ENCODE measurements around the gene LYRM9. TPM values are rescaled to one million over a fixed set of nuclear protein-coding genes. Genes with fewer than 3 reads are reported as not detected.

LYRM9 gene
- total RNA-seq, 1 experiment from 2014 or later: 2.8 TPM

GRCh38 chr17:27904114-27904513 lies 10.9 kb upstream of the LYRM9 start:
- intact Hi-C loops (cut with micrococcal nuclease; ENCODE audit: unreplicated experiment): no loop called here
- BruUV-seq (replicated peaks): no TSS peak
- CTCF ChIA-PET: no interaction called here
- TF ChIP-seq EZH2 (IDR thresholded peaks at IDR 0.05; ENCODE audit: borderline replicate concordance, low read depth, low read length, poor library complexity, severe bottlenecking) (no peak), CTCF (conservative IDR thresholded peaks at IDR 0.05; ENCODE audit: low read depth, low read length) (no peak)
- Histone ChIP-seq H3K27me3 (replicated peaks; ENCODE audit: insufficient read depth, low read depth, low read length, poor library complexity) (no peaks in the 10 kb centered on the region), H3K36me3 (ENCODE audit: insufficient read depth, low read length, poor library complexity, severe bottlenecking) (no peaks in the 10 kb centered on the region), H3K4me1 (ENCODE audit: insufficient read depth, low read length, poor library complexity, severe bottlenecking) (no peaks in the 10 kb centered on the region), H3K9me3 (ENCODE audit: low read depth, low read length, poor library complexity, severe bottlenecking) (no peaks in the 10 kb centered on the region), H3K4me3 (ENCODE audit: low read depth, low read length, poor library complexity, severe bottlenecking) (no peak overlapping the region), H3K27ac (ENCODE audit: low read depth, low read length, poor library complexity, severe bottlenecking) (no peak overlapping the region)
- no peak for DNase-seq (ENCODE audit: low spot score)
- POLR2A ChIA-PET (ENCODE audit: low non-redundant PET): no interaction called here

DNA sequence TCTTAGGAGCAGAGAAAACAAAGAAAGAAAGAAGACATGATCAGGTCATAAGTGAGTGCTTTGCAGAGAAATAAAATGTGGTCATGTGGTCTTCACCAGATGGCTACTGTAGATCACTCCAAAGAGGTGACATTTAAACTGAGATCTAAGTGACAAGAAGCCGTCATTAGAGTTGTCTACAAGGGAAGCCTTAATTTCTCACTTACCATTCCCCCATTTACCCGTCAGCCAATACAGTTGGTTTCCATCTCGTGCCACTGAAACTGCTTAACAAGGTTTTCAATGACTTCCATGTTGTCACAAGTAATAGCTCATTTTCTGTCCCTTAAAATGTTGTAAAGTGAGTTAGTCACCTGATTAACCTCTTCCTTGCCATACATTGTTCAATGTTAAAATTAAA lies 6.4 kb upstream of the LYRM9 start:
- Histone ChIP-seq H3K4me3 (ENCODE audit: low read depth, low read length, poor library complexity, severe bottlenecking) (no peak overlapping the region), H3K9me3 (ENCODE audit: low read depth, low read length, poor library complexity, severe bottlenecking) (no peaks in the 10 kb centered on the region), H3K27ac (ENCODE audit: low read depth, low read length, poor library complexity, severe bottlenecking) (no peak overlapping the region), H3K36me3 (ENCODE audit: insufficient read depth, low read length, poor library complexity, severe bottlenecking) (no peaks in the 10 kb centered on the region), H3K4me1 (ENCODE audit: insufficient read depth, low read length, poor library complexity, severe bottlenecking) (no peaks in the 10 kb centered on the region), H3K27me3 (replicated peaks; ENCODE audit: insufficient read depth, low read depth, low read length, poor library complexity) (no peaks in the 10 kb centered on the region)
- ChIA-PET CTCF (no interaction called here), POLR2A (ENCODE audit: low non-redundant PET) (no interaction called here)
- no TSS peak for BruUV-seq (replicated peaks)
- TF ChIP-seq EZH2 (IDR thresholded peaks at IDR 0.05; ENCODE audit: borderline replicate concordance, low read depth, low read length, poor library complexity, severe bottlenecking) (no peak), CTCF (conservative IDR thresholded peaks at IDR 0.05; ENCODE audit: low read depth, low read length) (no peak)
- no peak for DNase-seq (ENCODE audit: low spot score)
- intact Hi-C loops (cut with micrococcal nuclease; ENCODE audit: unreplicated experiment): loop anchor here (10.0 kb wide), 1 partner anchor 145 kb away; the partner anchor contains the start of gene NLK

DNA sequence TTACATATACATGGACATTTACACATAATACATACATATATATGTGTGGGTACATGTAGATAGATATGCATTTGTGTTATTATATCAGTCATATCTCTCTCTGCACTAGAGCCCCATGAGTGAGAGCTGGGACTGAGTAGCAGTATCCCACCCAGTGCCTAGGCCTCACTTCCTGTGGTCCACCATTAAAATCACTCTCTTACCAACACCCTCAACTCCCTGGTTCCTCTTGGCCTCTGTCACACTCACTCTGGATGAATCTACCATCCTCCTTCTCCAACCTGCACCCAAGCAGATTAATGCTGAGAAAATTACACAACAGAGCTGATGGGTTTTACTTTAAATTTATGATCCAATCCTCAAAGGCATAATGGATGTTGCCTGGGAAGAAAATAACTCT lies 4.9 kb upstream of the LYRM9 start:
- no TSS peak for BruUV-seq (replicated peaks)
- intact Hi-C loops (cut with micrococcal nuclease; ENCODE audit: unreplicated experiment): loop anchor here (10.0 kb wide), 1 partner anchor 147 kb away; the partner anchor contains the start of gene NLK

More for the DNA sequence above, 4.9 kb upstream of the LYRM9 start:
- POLR2A ChIA-PET (ENCODE audit: low non-redundant PET): interaction anchor here (1.2 kb wide), 1 partner anchor 20 kb away, joined by 5 read pairs; no protein-coding TSS in a partner anchor
- no peaks in the 10 kb centered on the region for H3K27me3 ChIP-seq (replicated peaks; ENCODE audit: insufficient read depth, low read depth, low read length, poor library complexity)
- CTCF ChIA-PET: no interaction called here
- TF ChIP-seq EZH2 (IDR thresholded peaks at IDR 0.05; ENCODE audit: borderline replicate concordance, low read depth, low read length, poor library complexity, severe bottlenecking) (no peak), CTCF (conservative IDR thresholded peaks at IDR 0.05; ENCODE audit: low read depth, low read length) (no peak)
- no peaks in the 10 kb centered on the region for H3K9me3 ChIP-seq (ENCODE audit: low read depth, low read length, poor library complexity, severe bottlenecking)
- no peak for DNase-seq (ENCODE audit: low spot score)
- H3K4me3 ChIP-seq (ENCODE audit: low read depth, low read length, poor library complexity, severe bottlenecking): no peak overlapping the region
- no peaks in the 10 kb centered on the region for H3K4me1 ChIP-seq (ENCODE audit: insufficient read depth, low read length, poor library complexity, severe bottlenecking)
- H3K36me3 ChIP-seq (ENCODE audit: insufficient read depth, low read length, poor library complexity, severe bottlenecking): no peaks in the 10 kb centered on the region
- no peak overlapping the region for H3K27ac ChIP-seq (ENCODE audit: low read depth, low read length, poor library complexity, severe bottlenecking)

All from A673 (cell line).